ENCODE data around the gene HAUS3.

HAUS3 gene

DNA sequence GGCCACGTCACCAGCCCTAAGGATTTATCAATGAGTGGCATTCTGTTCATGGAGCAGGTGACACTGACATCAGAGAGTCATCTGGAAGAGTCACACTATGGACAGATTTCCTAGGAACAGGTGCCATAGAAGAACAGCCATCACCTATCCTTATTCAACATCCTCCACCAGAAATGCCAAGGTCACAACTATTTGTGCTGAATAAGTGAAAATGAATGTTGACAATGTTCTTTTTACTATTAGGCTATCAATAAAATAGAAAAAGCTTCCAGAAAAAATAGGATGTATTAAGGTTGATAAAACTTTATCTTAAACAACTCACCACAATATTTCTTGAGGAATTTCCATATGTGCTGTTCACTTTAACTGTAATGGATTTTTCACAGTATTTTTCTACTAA is 62.9 kb downstream of the HAUS3 start:
- Histone ChIP-seq H3K9me3 (ENCODE audit: control insufficient read depth, insufficient read depth, low read length) (no peaks in the 10 kb centered on the region), H3K4me3 (ENCODE audit: low read depth, low read length) (no peak overlapping the region), H3K36me3 (ENCODE audit: control insufficient read depth, insufficient read depth, low read length) (no peaks in the 10 kb centered on the region), H3K27me3 (ENCODE audit: control insufficient read depth, insufficient read depth, low read length) (no peaks in the 10 kb centered on the region), H3K9ac (ENCODE audit: low read depth, low read length) (no peak overlapping the region), H3K4me1 (ENCODE audit: control insufficient read depth, insufficient read depth, low read length) (no peaks in the 10 kb centered on the region)

Data from iPS-15b (cell line).